GM12891 (cell line): ENCODE measurements around the gene NT5DC4.

Experiments
- POLR2A ChIP-seq: IDR thresholded peaks from 2 replicates; pipeline ENCODE4 v1.6.1; 2011; ENCODE audit warnings: low read depth, low read length, control low read depth
- POLR2AphosphoS5 ChIP-seq: IDR thresholded peaks from 2 replicates; pipeline ENCODE4 v1.6.1; 2011; ENCODE audit warnings: low read depth, low read length, control low read depth

DNA sequence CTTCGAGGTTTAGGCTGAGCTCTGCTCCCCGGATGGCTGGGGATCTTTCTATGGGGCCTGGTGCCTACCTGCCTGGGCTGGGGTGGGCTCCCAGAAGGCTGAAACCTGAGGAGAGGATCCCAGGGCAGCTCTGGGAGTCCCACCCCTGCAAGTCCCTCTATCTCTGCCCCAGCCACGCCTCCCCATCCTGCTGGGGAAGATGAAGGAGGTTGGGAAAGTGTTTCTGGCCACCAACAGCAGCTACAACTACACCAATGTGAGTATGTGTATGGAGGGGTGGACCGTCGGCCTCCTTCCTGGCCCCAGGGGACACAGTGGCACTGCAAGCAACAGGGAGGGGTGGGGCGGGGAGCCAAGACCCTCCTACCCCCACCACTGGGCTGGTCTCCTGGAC is 2.7 kb downstream of the NT5DC4 start:
- TF ChIP-seq POLR2A (no peak), POLR2AphosphoS5 (no peak)
